ENCODE results near the gene TEX54.

TEX54 gene

DNA sequence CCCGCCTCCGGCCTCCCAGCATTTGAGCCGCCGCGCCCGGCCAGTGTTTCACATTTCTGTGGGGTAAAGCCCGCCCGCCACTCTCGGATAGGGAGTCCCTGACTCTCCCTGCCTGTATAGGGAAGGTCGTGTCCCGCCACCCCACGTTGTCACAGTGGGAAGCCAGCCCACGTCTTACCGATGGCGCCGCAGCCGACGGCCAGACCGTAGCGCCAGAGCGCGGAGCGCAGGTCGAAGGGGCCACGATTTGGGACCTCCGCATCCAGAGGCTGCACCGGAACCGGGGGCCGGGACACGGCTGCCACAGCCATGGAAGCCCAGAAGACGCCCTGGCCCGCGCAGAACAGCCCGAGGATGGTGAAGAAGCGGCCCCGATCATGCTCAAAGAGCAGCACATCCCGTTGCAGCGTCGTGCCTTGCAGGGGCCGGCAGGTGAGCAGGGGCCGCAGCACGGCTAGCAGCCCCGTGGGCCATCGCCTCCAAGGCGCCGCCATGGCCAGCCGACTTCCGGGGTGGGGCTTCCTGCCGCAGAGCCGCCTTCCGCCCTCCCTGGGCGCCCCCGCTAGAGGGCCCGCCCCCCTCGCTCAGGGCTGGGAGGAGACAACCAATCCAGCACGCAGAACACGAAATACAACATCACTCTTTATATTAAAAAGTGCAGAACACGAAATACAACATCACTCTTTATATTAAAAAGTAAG lies 41.0 kb downstream of the TEX54 start, which contains the start of gene TMEM223:
Gene TMEM223, minus strand, starts transcription at position 506 of the 701 bp plus-strand sequence. Its CDS starts 12 bp downstream, at position 494.
- TF ChIP-seq, protein P1, sequence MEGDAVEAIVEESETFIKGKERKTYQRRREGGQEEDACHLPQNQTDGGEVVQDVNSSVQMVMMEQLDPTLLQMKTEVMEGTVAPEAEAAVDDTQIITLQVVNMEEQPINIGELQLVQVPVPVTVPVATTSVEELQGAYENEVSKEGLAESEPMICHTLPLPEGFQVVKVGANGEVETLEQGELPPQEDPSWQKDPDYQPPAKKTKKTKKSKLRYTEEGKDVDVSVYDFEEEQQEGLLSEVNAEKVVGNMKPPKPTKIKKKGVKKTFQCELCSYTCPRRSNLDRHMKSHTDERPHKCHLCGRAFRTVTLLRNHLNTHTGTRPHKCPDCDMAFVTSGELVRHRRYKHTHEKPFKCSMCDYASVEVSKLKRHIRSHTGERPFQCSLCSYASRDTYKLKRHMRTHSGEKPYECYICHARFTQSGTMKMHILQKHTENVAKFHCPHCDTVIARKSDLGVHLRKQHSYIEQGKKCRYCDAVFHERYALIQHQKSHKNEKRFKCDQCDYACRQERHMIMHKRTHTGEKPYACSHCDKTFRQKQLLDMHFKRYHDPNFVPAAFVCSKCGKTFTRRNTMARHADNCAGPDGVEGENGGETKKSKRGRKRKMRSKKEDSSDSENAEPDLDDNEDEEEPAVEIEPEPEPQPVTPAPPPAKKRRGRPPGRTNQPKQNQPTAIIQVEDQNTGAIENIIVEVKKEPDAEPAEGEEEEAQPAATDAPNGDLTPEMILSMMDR (IDR thresholded peaks at IDR 0.05; ENCODE audit: low read depth, low read length, missing control alignments), result peak; percentile 12
- DNase-seq (ENCODE audit: low read depth), result no peak
- H3K4me3 ChIP-seq (ENCODE audit: low read depth, low read length), result peak within 1 kb of the TSS; percentile 87

DNA sequence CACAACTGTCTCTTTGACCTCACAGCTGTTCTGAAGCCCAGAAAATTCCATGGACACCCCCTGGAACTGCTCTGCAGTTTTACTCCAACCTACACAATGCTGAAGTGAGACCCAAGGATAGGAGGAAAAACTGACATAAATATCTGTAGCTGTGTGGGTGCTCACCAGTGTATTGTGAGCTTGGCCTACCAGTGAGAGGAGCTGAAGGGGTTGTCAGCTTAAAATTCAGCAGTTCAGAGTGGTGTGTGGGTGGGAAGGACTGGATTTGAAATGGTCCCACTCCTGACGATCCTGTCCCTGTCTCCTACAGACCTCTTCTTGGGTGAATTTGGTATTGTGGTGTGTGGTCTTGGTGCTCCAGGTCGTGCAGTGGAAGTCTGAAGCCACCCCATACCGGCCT lies 43.1 kb downstream of the TEX54 start:
- TF ChIP-seq, protein P1 (IDR thresholded peaks at IDR 0.05; ENCODE audit: low read depth, low read length, missing control alignments), result no peak
- DNase-seq (ENCODE audit: low read depth), result no peak
- H3K4me3 ChIP-seq (ENCODE audit: low read depth, low read length), result no peak overlapping the region

DNA sequence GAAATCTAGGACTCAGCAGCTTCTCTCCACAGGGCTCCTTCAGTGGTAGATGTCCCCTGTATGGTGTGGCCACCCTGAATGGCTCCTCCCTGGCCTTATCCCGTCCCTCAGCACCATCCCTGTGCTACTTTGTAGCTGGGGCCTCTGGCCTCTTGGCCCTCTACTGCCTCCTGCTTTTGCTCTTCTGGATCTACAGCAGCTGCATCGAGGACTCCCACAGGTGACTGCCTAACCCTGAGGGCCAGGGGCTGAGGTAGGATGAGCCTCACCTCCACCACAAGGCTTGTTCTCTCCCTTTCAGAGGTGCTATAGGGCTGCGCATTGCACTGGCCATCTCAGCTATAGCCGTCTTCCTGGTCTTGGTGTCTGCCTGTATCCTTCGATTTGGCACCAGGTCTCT lies 43.6 kb downstream of the TEX54 start:
- no peak overlapping the region for H3K4me3 ChIP-seq (ENCODE audit: low read depth, low read length)
- TF ChIP-seq, protein P1 (IDR thresholded peaks at IDR 0.05; ENCODE audit: low read depth, low read length, missing control alignments), result no peak
- DNase-seq (ENCODE audit: low read depth), result no peak

DNA sequence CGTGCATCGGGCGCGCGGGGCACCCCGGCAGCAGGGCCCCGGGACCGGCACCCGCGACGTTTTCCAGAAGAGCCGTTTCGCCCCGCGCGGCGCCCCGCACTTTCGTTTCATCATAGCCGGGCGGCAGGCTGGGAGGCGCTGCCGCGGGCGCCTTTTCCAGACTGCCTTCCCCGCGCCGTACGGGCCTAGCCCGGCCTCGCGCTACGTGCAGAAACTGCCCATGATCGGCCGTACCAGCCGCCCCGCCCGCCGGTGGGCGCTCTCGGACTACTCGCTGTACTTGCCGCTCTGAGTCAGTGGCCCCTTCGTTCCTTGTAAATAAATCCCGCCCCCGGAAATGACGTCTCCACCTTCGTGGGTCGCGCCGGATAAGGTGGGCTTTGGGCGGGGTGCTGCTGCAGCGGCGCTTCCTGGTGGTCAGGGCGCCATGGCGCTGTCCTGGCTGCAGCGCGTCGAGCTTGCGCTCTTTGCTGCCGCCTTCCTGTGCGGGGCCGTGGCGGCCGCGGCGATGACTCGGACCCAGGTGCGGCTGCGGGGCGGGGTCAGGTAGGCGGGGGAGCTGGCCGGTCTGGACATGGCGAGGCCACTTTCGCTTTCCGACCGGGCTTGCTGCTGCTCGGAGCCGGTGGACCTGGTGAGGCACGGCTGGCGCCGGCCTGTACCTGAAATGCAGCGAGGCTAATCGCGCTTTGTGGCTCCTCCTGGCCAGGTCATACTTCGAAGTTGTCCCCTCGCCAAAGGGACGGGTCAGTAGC lies 45.5 kb downstream of the TEX54 start, which contains the start of gene TMEM179B:
Gene TMEM179B, plus strand, starts transcription at position 398 of the 755 bp plus-strand sequence. Its CDS starts 30 bp downstream, at position 428.
- peak within 1 kb of the TSS; percentile 82 for H3K4me3 ChIP-seq (ENCODE audit: low read depth, low read length)
- DNase-seq (ENCODE audit: low read depth), result peak; percentile 95
- TF ChIP-seq, protein P1 (IDR thresholded peaks at IDR 0.05; ENCODE audit: low read depth, low read length, missing control alignments), result peak; percentile 67

DNA sequence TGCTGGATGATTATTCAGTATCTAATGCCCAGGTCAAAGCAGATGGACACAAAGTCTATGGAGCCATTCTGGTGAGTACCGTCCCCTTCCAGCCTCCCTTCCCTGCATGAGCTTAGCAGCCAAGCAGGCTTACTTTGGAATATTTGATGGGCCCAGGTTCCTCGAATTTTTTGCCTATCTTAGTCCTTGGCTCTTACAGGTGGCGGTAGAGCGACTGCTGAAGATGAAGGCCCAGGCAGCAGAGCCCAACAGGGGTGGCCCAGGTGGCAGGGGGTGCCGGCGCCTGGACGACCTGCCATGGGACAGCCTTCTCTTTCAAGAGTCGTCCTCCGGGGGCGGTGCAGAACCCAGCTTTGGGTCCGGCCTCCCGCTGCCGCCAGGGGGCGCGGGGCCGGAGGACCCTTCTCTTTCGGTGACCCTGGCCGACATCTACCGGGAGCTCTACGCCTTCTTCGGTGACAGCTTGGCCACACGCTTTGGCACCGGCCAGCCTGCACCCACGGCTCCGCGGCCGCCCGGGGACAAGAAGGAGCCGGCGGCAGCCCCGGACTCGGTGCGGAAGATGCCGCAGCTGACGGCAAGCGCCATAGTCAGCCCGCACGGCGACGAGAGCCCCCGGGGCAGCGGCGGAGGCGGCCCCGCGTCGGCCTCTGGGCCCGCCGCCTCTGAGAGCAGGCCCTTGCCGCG lies 46.2 kb downstream of the TEX54 start:
- peak; percentile 59 for DNase-seq (ENCODE audit: low read depth)
- peak overlapping the region; percentile 82 for H3K4me3 ChIP-seq (ENCODE audit: low read depth, low read length)
- TF ChIP-seq, protein P1 (IDR thresholded peaks at IDR 0.05; ENCODE audit: low read depth, low read length, missing control alignments), result peak; percentile 99

DNA sequence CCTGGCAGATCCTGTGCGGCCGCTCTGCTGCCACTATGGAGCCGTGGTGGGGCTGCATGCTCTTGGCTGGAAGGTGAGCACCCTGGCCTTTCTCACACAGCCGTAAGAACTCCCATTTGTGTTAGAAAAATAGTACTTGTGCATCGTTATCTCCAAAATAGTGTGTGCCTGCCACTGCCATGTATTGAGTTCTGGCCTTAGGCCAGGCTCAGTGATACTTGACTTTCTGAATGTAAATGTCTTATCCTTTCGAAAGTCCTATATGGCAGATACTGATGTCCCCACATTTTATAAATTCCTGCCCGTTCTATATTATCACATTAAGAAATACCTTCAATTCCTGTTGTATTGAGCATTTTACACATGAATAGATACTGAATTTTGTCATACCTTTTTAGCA lies 49.9 kb downstream of the TEX54 start:
- TF ChIP-seq, protein P1 (IDR thresholded peaks at IDR 0.05; ENCODE audit: low read depth, low read length, missing control alignments), result no peak
- no peak for DNase-seq (ENCODE audit: low read depth)

More for the DNA sequence above, 49.9 kb downstream of the TEX54 start:
- H3K4me3 ChIP-seq (ENCODE audit: low read depth, low read length), result no peak overlapping the region
